HEK293T (cell line): ENCODE data around the gene NHLRC3.
"Not testable (repeated sequence)": the region's sequence is repeated elsewhere in the genome, so short reads cannot be mapped to it uniquely, and the experiment has no call there.

Source experiments
- ARNT ChIP-seq: fragments of 450-650 bp; IDR thresholded peaks from 2 replicates; pipeline ENCODE4 v1.6.1; 2017; ENCODE audit warnings: mild to moderate bottlenecking
- BHLHE40 ChIP-seq: fragments of 450-650 bp; IDR thresholded peaks from 2 replicates; pipeline ENCODE4 v1.6.1; 2016; ENCODE audit warnings: mild to moderate bottlenecking, moderate library complexity, borderline replicate concordance
- CTBP1 ChIP-seq: fragments of 450-650 bp; IDR thresholded peaks from 2 replicates; pipeline ENCODE4 v1.6.1; 2016; ENCODE audit warnings: borderline replicate concordance
- ELF4 ChIP-seq: fragments of 450-650 bp; IDR thresholded peaks from 2 replicates; pipeline ENCODE4 v1.6.1; 2017; ENCODE audit warnings: antibody characterized with exemption
- FOXA1 ChIP-seq: fragments of 450-650 bp; IDR thresholded peaks from 2 replicates; pipeline ENCODE4 v1.6.1; 2016; ENCODE audit warnings: mild to moderate bottlenecking
- FOXK2 ChIP-seq: fragments of 450-650 bp; IDR thresholded peaks from 2 replicates; pipeline ENCODE4 v1.6.1; 2016; ENCODE audit warnings: mild to moderate bottlenecking
- FOXM1 ChIP-seq: fragments of 450-650 bp; IDR thresholded peaks from 2 replicates; pipeline ENCODE4 v1.6.1; 2017; ENCODE audit warnings: mild to moderate bottlenecking, borderline replicate concordance
- L3MBTL2 ChIP-seq: fragments of 450-650 bp; conservative IDR thresholded peaks from 2 replicates; pipeline ENCODE4 v1.6.1; 2016; ENCODE audit warnings: mild to moderate bottlenecking
- NFRKB ChIP-seq: fragments of 450-650 bp; IDR thresholded peaks from 2 replicates; pipeline ENCODE4 v1.6.1; 2016; ENCODE audit warnings: mild to moderate bottlenecking, moderate library complexity
- SP1 ChIP-seq: fragments of 450-650 bp; IDR thresholded peaks from 2 replicates; pipeline ENCODE4 v1.6.1; 2017
- SUZ12 ChIP-seq: fragments of 450-650 bp; IDR thresholded peaks from 2 replicates; pipeline ENCODE4 v1.6.1; 2016; ENCODE audit warnings: mild to moderate bottlenecking
- TARDBP ChIP-seq: fragments of 450-650 bp; IDR thresholded peaks from 2 replicates; pipeline ENCODE4 v1.6.1; 2016
- ZNF384 ChIP-seq: fragments of 450-650 bp; IDR thresholded peaks from 2 replicates; pipeline ENCODE4 v1.6.1; 2016
- TF ChIP-seq, protein P1 (sequence below): fragments of 450-650 bp; IDR thresholded peaks from 2 replicates; pipeline ENCODE4 v1.6.1; 2016

DNA sequence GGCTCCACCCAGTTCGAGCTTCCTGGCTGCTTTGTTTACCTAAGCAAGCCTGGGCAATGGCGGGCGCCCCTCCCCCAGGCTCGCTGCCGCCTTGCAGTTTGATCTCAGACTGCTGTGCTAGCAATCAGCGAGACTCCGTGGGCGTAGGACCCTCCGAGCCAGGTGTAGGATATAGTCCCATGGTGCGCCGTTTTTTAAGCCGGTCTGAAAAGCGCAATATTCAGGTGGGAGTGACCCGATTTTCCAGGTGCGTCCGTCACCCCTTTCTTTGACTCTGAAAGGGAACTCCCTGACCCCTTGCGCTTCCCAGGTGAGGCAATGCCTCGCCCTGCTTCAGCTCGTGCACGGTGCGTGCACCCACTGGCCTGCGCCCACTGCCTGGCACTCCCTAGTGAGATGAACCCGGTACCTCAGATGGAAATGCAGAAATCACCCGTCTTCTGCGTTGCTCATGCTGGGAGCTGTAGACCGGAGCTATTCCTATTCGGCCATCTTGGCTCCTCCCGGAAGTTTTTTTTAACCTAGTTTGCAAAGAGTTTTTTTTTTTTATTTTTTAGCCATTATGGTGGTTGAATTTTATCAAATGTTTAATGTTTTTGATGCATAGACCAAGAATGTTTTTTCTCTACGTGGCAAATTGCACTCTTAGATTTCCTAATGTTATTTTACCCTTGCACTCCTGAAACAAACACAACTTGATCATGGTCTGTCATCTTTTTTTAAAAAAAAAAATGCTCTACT is 31.7 kb upstream of the NHLRC3 start:
- TF ChIP-seq, protein P1, sequence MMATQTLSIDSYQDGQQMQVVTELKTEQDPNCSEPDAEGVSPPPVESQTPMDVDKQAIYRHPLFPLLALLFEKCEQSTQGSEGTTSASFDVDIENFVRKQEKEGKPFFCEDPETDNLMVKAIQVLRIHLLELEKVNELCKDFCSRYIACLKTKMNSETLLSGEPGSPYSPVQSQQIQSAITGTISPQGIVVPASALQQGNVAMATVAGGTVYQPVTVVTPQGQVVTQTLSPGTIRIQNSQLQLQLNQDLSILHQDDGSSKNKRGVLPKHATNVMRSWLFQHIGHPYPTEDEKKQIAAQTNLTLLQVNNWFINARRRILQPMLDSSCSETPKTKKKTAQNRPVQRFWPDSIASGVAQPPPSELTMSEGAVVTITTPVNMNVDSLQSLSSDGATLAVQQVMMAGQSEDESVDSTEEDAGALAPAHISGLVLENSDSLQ: not testable (repeated sequence)
- not testable (repeated sequence) for TF ChIP-seq NFRKB, FOXA1, FOXK2, ZNF384, TARDBP, BHLHE40, SP1, SUZ12, CTBP1, L3MBTL2, ELF4, FOXM1, ARNT
